Measurements from ENCODE around the gene MCF2L. TPM values are rescaled to one million over a fixed set of nuclear protein-coding genes. Genes with fewer than 3 reads are reported as not detected.

Gene MCF2L
- total RNA-seq, 4 donors from 2014 or later: 25.0 to 103 (median 61.0) TPM

GRCh38 chr13:113064534-113065405 is 95.8 kb downstream of the MCF2L start:
- no peaks in the 10 kb centered on the region for H3K36me3 ChIP-seq
- no peak overlapping the region for H3K27ac ChIP-seq
- H3K4me1 ChIP-seq: no peaks in the 10 kb centered on the region
- H3K4me3 ChIP-seq: no peak overlapping the region
- TF ChIP-seq CTCF (IDR thresholded peaks at IDR 0.05): no peak
- intact Hi-C loops (cut with DNase I; ENCODE audit: low total_unique reads): no loop called here
- no peaks in the 10 kb centered on the region for H3K27me3 ChIP-seq
- DNase-seq: no peak
- H3K9me3 ChIP-seq: no peaks in the 10 kb centered on the region

GRCh38 chr13:113065406-113066141 is 96.6 kb downstream of the MCF2L start:
- H3K9me3 ChIP-seq: no peaks in the 10 kb centered on the region
- TF ChIP-seq CTCF (IDR thresholded peaks at IDR 0.05) (no peak), POLR2A (IDR thresholded peaks at IDR 0.05) (no peak)
- H3K27me3 ChIP-seq: no peaks in the 10 kb centered on the region
- no peak for DNase-seq
- no peak overlapping the region for H3K27ac ChIP-seq
- intact Hi-C loops (cut with DNase I; ENCODE audit: low total_unique reads): no loop called here
- H3K36me3 ChIP-seq: no peaks in the 10 kb centered on the region
- no peaks in the 10 kb centered on the region for H3K4me1 ChIP-seq
- H3K4me3 ChIP-seq: no peak overlapping the region

- Histone ChIP-seq H3K4me1 (no peaks in the 10 kb centered on the region), H3K27ac (no peak overlapping the region), H3K27me3 (no peaks in the 10 kb centered on the region), H3K36me3 (no peaks in the 10 kb centered on the region), H3K9me3 (no peaks in the 10 kb centered on the region), H3K4me3 (no peak overlapping the region)
- intact Hi-C loops (cut with DNase I; ENCODE audit: low total_unique reads): no loop called here
- TF ChIP-seq CTCF (IDR thresholded peaks at IDR 0.05) (no peak), POLR2A (IDR thresholded peaks at IDR 0.05) (no peak)
- DNase-seq: no peak
Measured at GRCh38 chr13:113066142-113066455, 97.1 kb downstream of the MCF2L start.

DNA sequence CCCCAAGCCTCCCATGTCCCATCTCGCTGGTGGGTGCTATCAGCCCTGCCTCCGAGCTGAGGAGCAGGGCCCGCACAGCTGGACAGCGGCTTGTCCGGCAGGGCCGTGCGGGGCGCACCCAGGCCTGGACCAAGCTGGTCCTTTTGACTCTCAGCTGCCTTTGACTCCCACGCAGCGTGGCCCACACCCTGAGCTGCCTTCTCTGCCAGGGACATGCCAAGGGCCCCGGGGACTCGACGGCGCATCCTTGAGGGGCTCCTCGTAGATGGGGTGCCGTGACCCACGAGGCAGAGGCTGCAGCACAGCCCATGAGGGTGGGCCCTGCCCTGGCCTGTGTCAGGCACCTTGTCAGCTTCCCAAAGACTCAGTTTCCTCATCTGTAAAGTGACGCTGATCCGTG is 97.7 kb downstream of the MCF2L start:
- Histone ChIP-seq H3K27me3 (no peaks in the 10 kb centered on the region), H3K27ac (no peak overlapping the region), H3K4me1 (no peaks in the 10 kb centered on the region), H3K9me3 (no peaks in the 10 kb centered on the region), H3K36me3 (no peaks in the 10 kb centered on the region), H3K4me3 (no peak overlapping the region)
- DNase-seq: no peak
- TF ChIP-seq POLR2A (IDR thresholded peaks at IDR 0.05) (no peak), CTCF (IDR thresholded peaks at IDR 0.05) (no peak)
- intact Hi-C loops (cut with DNase I; ENCODE audit: low total_unique reads): no loop called here
